Esophagus squamous epithelium (tissue), 5 donors: ENCODE results near the gene C6orf132. TPM values are rescaled to one million over a fixed set of nuclear protein-coding genes. Genes with fewer than 3 reads are reported as not detected.

ENCODE experiments used
- DNase-seq: peaks from one replicate; lab custom pipeline; 2025; lab: John Stamatoyannopoulos, UW
- H3K27ac ChIP-seq, 4 donors: fragments of 200-600 bp; sonication (generic); one replicate each; pipeline ENCODE4 v1.5.1; 2016 to 2019; ENCODE audit warnings: mild to moderate bottlenecking in 1 of 4
- H3K27me3 ChIP-seq, 4 donors: fragments of 200-600 bp; sonication (generic); 1 replicate in 3 of 4; 2 replicates in 1 of 4; pipeline versions ENCODE4 v1.5.1 to v1.6.0; 2017 to 2021; ENCODE audit warnings: antibody characterized with exemption in 1 of 4
- H3K36me3 ChIP-seq, 3 donors: fragments of 200-600 bp; sonication (generic); one replicate each; pipeline ENCODE4 v1.5.1; 2016 to 2019
- H3K4me1 ChIP-seq, 3 donors: fragments of 200-600 bp; sonication (generic); one replicate each; pipeline ENCODE4 v1.5.1; 2017 to 2019
- H3K4me3 ChIP-seq, 4 donors: fragments of 200-600 bp; sonication (generic); 1 replicate in 3 of 4; 2 replicates in 1 of 4; pipeline ENCODE4 v1.5.1; 2016 to 2019; ENCODE audit warnings: mild to moderate bottlenecking in 2 of 4, moderate library complexity in 1 of 4
- H3K9me3 ChIP-seq, 3 donors: fragments of 200-600 bp; sonication (generic); one replicate each; pipeline ENCODE4 v1.5.1; 2016 to 2019
- CTCF ChIP-seq, 6 experiments: fragments of 450-650 bp in 4 of 6; fragments of 200-600 bp in 2 of 6; sonication (generic) in 2 of 6; IDR thresholded peaks; one replicate each; pipeline ENCODE4 v1.5.1; 2016 to 2019; ENCODE audit warnings: antibody characterized with exemption in 6 of 6, mild to moderate bottlenecking in 4 of 6, moderate library complexity in 4 of 6
- POLR2A ChIP-seq, 4 donors: fragments of 450-650 bp; IDR thresholded peaks; one replicate each; pipeline ENCODE4 v1.6.1; 2017; ENCODE audit warnings: antibody characterized with exemption in 4 of 4, mild to moderate bottlenecking in 4 of 4, moderate library complexity in 3 of 4
- WGBS, 2 donors: methylation state at CpG; one replicate each; pipeline ENCODE4 v1.1.5; 2018; 5-methylcytosine and 5-hydroxymethylcytosine counted together
- intact Hi-C: fragments of 100-400 bp; cut with DNase I; formaldehyde crosslinking; loops from one replicate; pipeline ENCODE4 v1.15.0; 2022
- total RNA-seq, 4 donors: library from RNA; depleted of rRNA; stranded (reverse); fragments of >200 nt; gene quantifications; one replicate each; pipeline ENCODE4 v1.1.0, GENCODE V29; 2016
- donor health status: DM: yes; HTN: yes; CAD: no.

Gene C6orf132
- total RNA-seq, 4 donors from 2014 or later, result 87.8 to 254 (median 142) TPM

DNA sequence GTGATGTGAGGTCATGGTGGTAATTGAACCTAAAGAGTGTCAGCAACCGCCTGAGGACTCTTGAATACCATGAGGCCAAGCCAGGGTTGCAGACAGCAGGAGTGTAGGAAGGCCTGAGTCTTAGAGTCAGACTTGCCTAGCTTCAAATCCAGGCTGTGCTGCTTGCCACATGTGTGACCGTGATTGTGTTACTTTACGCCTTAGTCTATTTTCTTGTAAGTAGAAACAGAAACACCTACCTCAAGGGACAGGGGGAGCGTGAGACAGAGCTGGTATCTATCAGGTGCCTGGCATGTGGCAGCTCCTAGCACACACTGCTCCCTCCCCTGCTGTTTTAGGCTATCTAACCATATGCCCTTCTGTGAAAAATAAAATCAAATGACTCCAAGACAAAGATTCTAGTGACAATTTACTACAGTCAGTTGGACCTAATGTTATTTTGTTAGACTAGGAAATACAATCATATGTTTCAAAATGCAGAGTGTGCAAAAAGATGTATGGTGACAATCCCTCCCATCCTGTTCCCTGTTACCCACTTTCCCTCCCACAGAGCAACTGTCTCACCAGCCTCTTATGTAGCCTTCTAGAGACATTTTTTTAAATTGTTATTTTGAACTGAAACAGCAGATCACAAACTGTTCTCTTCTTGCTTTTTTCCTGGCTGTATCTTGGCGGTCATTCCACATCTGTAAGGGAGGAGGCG is 70.4 kb downstream of the C6orf132 start:
- peaks cover 0 to 9% (median 0%) of the 10 kb centered on the region in 3 donors for H3K4me1 ChIP-seq
- TF ChIP-seq POLR2A (IDR thresholded peaks at IDR 0.05) (no peak), CTCF (IDR thresholded peaks at IDR 0.05) (no peak)
- intact Hi-C loops, result loop anchor here (10.0 kb wide), 1 partner anchor 483 kb away; no protein-coding TSS in a partner anchor
- no peaks in the 10 kb centered on the region for H3K9me3 ChIP-seq
- no peak overlapping the region for H3K27ac ChIP-seq
- H3K36me3 ChIP-seq, result peaks cover 3 to 91% (median 27%) of the 10 kb centered on the region in 3 donors
- no peak overlapping the region for H3K4me3 ChIP-seq
- no peak for DNase-seq
- H3K27me3 ChIP-seq, result no peaks in the 10 kb centered on the region
- 71 to 81% methylated on average over 5 to 6 of the region's 6 CpGs for WGBS, 2 donors

DNA sequence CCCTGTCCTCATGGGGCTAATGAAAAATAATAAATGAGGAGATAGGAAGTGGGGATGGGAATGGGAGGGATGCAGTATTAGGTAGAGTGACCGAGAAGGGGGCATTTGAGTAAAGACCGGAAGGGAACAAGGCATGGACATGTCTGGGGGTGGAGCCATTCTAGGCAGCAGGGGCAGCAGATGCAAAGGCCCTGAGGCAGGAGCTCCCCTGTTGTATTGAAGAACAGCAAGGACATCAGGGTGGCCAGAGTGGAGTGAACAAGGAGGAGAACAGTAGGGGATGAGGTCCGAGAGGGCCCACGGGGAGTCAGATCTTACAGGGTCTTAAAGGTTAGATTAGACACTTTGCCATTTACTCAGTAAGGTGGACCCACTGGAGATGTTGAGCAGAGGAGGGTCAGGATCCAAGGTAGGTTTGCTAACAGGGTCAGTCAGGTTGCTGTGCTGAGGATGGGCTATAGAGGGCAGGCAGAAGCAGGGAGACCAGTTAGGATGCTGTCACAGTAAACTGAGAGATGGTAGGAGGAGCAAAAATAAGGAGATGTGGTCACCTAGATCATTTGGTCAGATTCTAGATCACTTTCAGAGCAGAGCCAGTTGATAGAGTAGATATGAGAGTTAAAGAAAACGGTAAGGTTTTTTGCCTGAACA is 73.4 kb downstream of the C6orf132 start:
- H3K36me3 ChIP-seq, result peaks cover 7 to 100% (median 49%) of the 10 kb centered on the region in 3 donors
- no peaks in the 10 kb centered on the region for H3K27me3 ChIP-seq
- no peak for TF ChIP-seq CTCF (IDR thresholded peaks at IDR 0.05)
- TF ChIP-seq POLR2A (IDR thresholded peaks at IDR 0.05), result no peak
- WGBS, 2 donors, result 92 to 93% methylated on average over 5 of the region's 5 CpGs
- DNase-seq, result no peak
- no peaks in the 10 kb centered on the region for H3K9me3 ChIP-seq
- H3K4me1 ChIP-seq, result no peaks in the 10 kb centered on the region
- no peak overlapping the region for H3K4me3 ChIP-seq
- H3K27ac ChIP-seq, result no peak overlapping the region
- intact Hi-C loops, result no loop called here

- intact Hi-C loops, result no loop called here
- no peak for DNase-seq
- H3K27ac ChIP-seq, result no peak overlapping the region
- no peak overlapping the region for H3K4me3 ChIP-seq
- peaks cover 7 to 100% (median 49%) of the 10 kb centered on the region in 3 donors for H3K36me3 ChIP-seq
- H3K27me3 ChIP-seq, result no peaks in the 10 kb centered on the region
- TF ChIP-seq CTCF (IDR thresholded peaks at IDR 0.05), result no peak
- no peak for TF ChIP-seq POLR2A (IDR thresholded peaks at IDR 0.05)
- H3K4me1 ChIP-seq, result no peaks in the 10 kb centered on the region
- 96% methylated on average over 7 of the region's 7 CpGs for WGBS, 2 donors
- no peaks in the 10 kb centered on the region for H3K9me3 ChIP-seq
Measured at GRCh38 chr6:42068173-42068572, 74.2 kb downstream of the C6orf132 start.

GRCh38 chr6:42066156-42066675 is 76.2 kb downstream of the C6orf132 start:
- no peak overlapping the region for H3K27ac ChIP-seq
- 88 to 95% methylated on average over 8 to 12 of the region's 13 CpGs for WGBS, 2 donors
- no peaks in the 10 kb centered on the region for H3K4me1 ChIP-seq
- no peaks in the 10 kb centered on the region for H3K27me3 ChIP-seq
- DNase-seq, result no peak
- no peaks in the 10 kb centered on the region for H3K9me3 ChIP-seq
- H3K36me3 ChIP-seq, result peaks cover 7 to 100% (median 44%) of the 10 kb centered on the region in 3 donors
- intact Hi-C loops, result no loop called here
- no peak for TF ChIP-seq CTCF (IDR thresholded peaks at IDR 0.05)
- no peak for TF ChIP-seq POLR2A (IDR thresholded peaks at IDR 0.05)
- H3K4me3 ChIP-seq, result no peak overlapping the region

DNA sequence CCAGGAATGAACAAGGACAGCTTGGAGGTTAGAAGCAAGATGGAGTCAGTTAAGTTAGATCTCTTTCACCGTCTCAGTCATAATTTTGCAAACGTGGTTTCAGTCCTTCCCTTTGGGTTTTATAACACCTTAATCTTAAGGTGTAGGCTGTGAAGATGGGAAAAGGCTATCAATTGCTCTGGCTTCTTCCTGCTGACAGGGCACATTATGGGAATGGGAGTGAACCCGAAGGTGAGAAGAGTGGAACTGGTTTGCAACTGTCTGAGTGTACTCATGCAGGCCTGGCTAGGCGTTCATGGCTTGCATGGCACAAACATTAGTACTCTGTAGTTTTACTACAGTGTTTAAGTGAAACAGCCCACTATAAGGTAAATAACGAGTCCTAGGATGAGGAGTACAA is 82.7 kb downstream of the C6orf132 start:
- H3K9me3 ChIP-seq, result no peaks in the 10 kb centered on the region
- intact Hi-C loops, result no loop called here
- peaks cover 10 to 100% (median 39%) of the 10 kb centered on the region in 3 donors for H3K36me3 ChIP-seq
- H3K27ac ChIP-seq, result no peak overlapping the region
- no peak for DNase-seq
- 92 to 97% methylated on average over 4 to 5 of the region's 5 CpGs for WGBS, 2 donors
- no peaks in the 10 kb centered on the region for H3K27me3 ChIP-seq
- TF ChIP-seq CTCF (IDR thresholded peaks at IDR 0.05), result no peak
- no peak for TF ChIP-seq POLR2A (IDR thresholded peaks at IDR 0.05)
- no peak overlapping the region for H3K4me3 ChIP-seq
- H3K4me1 ChIP-seq, result no peaks in the 10 kb centered on the region
